HCT116 (cell line): ENCODE measurements around the gene TATDN2. TPM values are rescaled to one million over a fixed set of nuclear protein-coding genes. Genes with fewer than 3 reads are reported as not detected.

ENCODE experiments used
- ATAC-seq: fragments of 200-7000 bp; cut with Tn5 transposase; 2 replicates; pipeline ENCODE4 v1.9.1; 2020; ENCODE audit warnings: mild to moderate bottlenecking, moderate library complexity
- BruUV-seq: library from RNA; stranded (reverse); fragments of 400-500 nt; replicated peaks from 2 replicates; lab custom pipeline; 2021; lab: Mats Ljungman, UMichigan
- CTCF ChIA-PET: fragments of 300-600 bp; sonication (Branson Sonifier 250); formaldehyde crosslinking; loops from one replicate; lab custom pipeline; 2021; ENCODE audit warnings: antibody characterized with exemption; lab: Charles Lee
- POLR2A ChIA-PET: fragments of 300-600, 350-600 bp; sonication (Branson Sonifier 250); formaldehyde crosslinking; loops from one replicate; lab custom pipeline; 2021; ENCODE audit warnings: antibody characterized with exemption; lab: Charles Lee
- RAD21 ChIA-PET, 2 experiments: fragments of 300-600 bp; sonication (Branson Sonifier 250); formaldehyde crosslinking; loops; one replicate each; lab custom pipeline; 2023; ENCODE audit warnings: low total read pairs in 2 of 2; ENCODE audit not compliant: uncharacterized antibody in 2 of 2, unreplicated experiment in 2 of 2, low non-redundant PET in 1 of 2; lab: Charles Lee
- DNase-seq: peaks from one replicate; pipeline ENCODE4 v3.0.0-alpha.2; 2010; ENCODE audit warnings: low read depth, low spot score
- H2AFZ ChIP-seq: fragments of 200-600 bp; shearing (Covaris generic), sonication (generic); 2 replicates; pipeline ENCODE4 v1.6.1; 2017; ENCODE audit warnings: low read depth, mixed run types, mixed read lengths, antibody characterized with exemption, low read length; ENCODE audit not compliant: poor library complexity, severe bottlenecking
- H3K27ac ChIP-seq: 2 replicates; pipeline ENCODE4 v1.5.1; 2012; ENCODE audit warnings: low read depth, low read length
- H3K27me3 ChIP-seq: fragments of 200-600 bp; sonication (generic); 2 replicates; pipeline ENCODE4 v1.6.1; 2016; ENCODE audit warnings: mixed run types, low read length, mixed read lengths; ENCODE audit not compliant: insufficient read depth
- H3K36me3 ChIP-seq, 2 experiments: fragments of 200-500 bp in 1 of 2; fragments of 200-600 bp in 1 of 2; sonication (Bioruptor generic) in 1 of 2; sonication (generic) in 1 of 2; 2 replicates each; pipeline versions ENCODE4 v1.5.1 to v1.6.1; 2014 to 2016; ENCODE audit warnings: low read length in 2 of 2, inconsistent platforms in 1 of 2, mixed read lengths in 1 of 2, mixed run types in 1 of 2; ENCODE audit not compliant: insufficient read depth in 2 of 2, control insufficient read depth in 1 of 2
- H3K4me1 ChIP-seq, 2 experiments: fragments of 200-600 bp in 1 of 2; sonication (generic) in 1 of 2; 2 replicates each; pipeline versions ENCODE4 v1.5.1 to v1.6.1; 2012 to 2017; ENCODE audit warnings: low read length in 2 of 2, inconsistent platforms in 1 of 2, mild to moderate bottlenecking in 1 of 2, mixed read lengths in 1 of 2, mixed run types in 1 of 2, moderate library complexity in 1 of 2; ENCODE audit not compliant: insufficient read depth in 2 of 2, control insufficient read depth in 1 of 2
- H3K4me2 ChIP-seq: fragments of 200-600 bp; sonication (generic); 2 replicates; pipeline ENCODE4 v1.6.1; 2017; ENCODE audit warnings: mixed run types, low read length, mixed read lengths
- H3K4me3 ChIP-seq, 2 experiments: fragments of 200-600 bp in 1 of 2; sonication (generic) in 1 of 2; replicated peaks in 1 of 2; 2 replicates each; pipeline ENCODE4 v1.5.1; 2011 to 2016; ENCODE audit warnings: low read length in 2 of 2, control low read depth in 1 of 2, low read depth in 1 of 2, mild to moderate bottlenecking in 1 of 2, mixed read lengths in 1 of 2, mixed run types in 1 of 2
- H3K79me2 ChIP-seq: fragments of 200-600 bp; sonication (generic); 2 replicates; pipeline ENCODE4 v1.6.1; 2017; ENCODE audit warnings: mild to moderate bottlenecking, mixed run types, low read length, moderate library complexity, mixed read lengths; ENCODE audit not compliant: insufficient read depth
- H3K9ac ChIP-seq: fragments of 200-600 bp; sonication (generic); 2 replicates; pipeline ENCODE4 v1.6.1; 2016; ENCODE audit warnings: low read length, mixed read lengths
- H3K9me2 ChIP-seq: fragments of 200-600 bp; sonication (generic), shearing (Covaris generic); 2 replicates; pipeline ENCODE4 v1.6.1; 2017; ENCODE audit warnings: mixed run types, mild to moderate bottlenecking, moderate library complexity; ENCODE audit not compliant: insufficient read depth
- H3K9me3 ChIP-seq, 2 experiments: fragments of 200-500 bp in 1 of 2; fragments of 200-600 bp in 1 of 2; sonication (Bioruptor generic) in 1 of 2; sonication (generic) in 1 of 2; 2 replicates each; pipeline ENCODE4 v1.6.1; 2014 to 2017; ENCODE audit warnings: low read length in 2 of 2, mixed read lengths in 2 of 2, inconsistent platforms in 1 of 2, low read depth in 1 of 2, mild to moderate bottlenecking in 1 of 2, mixed run types in 1 of 2, moderate library complexity in 1 of 2; ENCODE audit not compliant: control insufficient read depth in 1 of 2, insufficient read depth in 1 of 2
- H4K20me1 ChIP-seq: fragments of 200-600 bp; sonication (generic), shearing (Covaris generic); 2 replicates; pipeline ENCODE4 v1.6.1; 2017; ENCODE audit warnings: mixed run types, mild to moderate bottlenecking, moderate library complexity; ENCODE audit not compliant: insufficient read depth
- EGR1 ChIP-seq: IDR thresholded peaks from 2 replicates; pipeline ENCODE4 v1.6.1; 2012; ENCODE audit warnings: low read depth
- EZH2 ChIP-seq: fragments of 200-600 bp; sonication (generic); IDR thresholded peaks from 2 replicates; pipeline ENCODE4 v1.6.1; 2017; ENCODE audit warnings: antibody characterized with exemption, mixed run types
- EZH2phosphoT487 ChIP-seq: fragments of 200-600 bp; IDR thresholded peaks from 2 replicates; pipeline ENCODE4 v1.6.1; 2018; ENCODE audit warnings: antibody characterized with exemption, borderline replicate concordance
- FOSL1 ChIP-seq: IDR thresholded peaks from 2 replicates; pipeline ENCODE4 v1.6.1; 2012; ENCODE audit warnings: low read depth
- POLR2A ChIP-seq: IDR thresholded peaks from 2 replicates; pipeline ENCODE4 v1.7.0; 2011; ENCODE audit warnings: borderline replicate concordance; ENCODE audit not compliant: insufficient read depth, insufficient read length; ENCODE audit errors: extremely low read depth
- POLR2AphosphoS5 ChIP-seq: IDR thresholded peaks from 2 replicates; pipeline ENCODE4 v1.6.1; 2011; ENCODE audit warnings: mild to moderate bottlenecking, low read depth, low read length, moderate library complexity
- RAD21 ChIP-seq: IDR thresholded peaks from 2 replicates; pipeline ENCODE4 v1.6.1; 2012; ENCODE audit warnings: low read depth, mild to moderate bottlenecking
- SIN3A ChIP-seq: IDR thresholded peaks from 2 replicates; pipeline ENCODE4 v1.6.1; 2012; ENCODE audit warnings: low read depth
- SP1 ChIP-seq: IDR thresholded peaks from 2 replicates; pipeline ENCODE4 v1.6.1; 2012; ENCODE audit warnings: low read depth
- TCF7L2 ChIP-seq: IDR thresholded peaks from 2 replicates; pipeline ENCODE4 v1.7.0; 2011; ENCODE audit warnings: borderline replicate concordance, inconsistent platforms; ENCODE audit not compliant: insufficient read depth, insufficient read length; ENCODE audit errors: extremely low read depth
- intact Hi-C: fragments of 100-400 bp; cut with micrococcal nuclease; formaldehyde crosslinking; loops from 2 replicates; pipeline ENCODE4 v1.10.0; 2022
- total RNA-seq: library from RNA; stranded (reverse); gene quantifications from one replicate; pipeline ENCODE4 v1.2.1, GENCODE V29; 2021; ENCODE audit not compliant: unreplicated experiment
- TF ChIP-seq, protein P1 (sequence below): IDR thresholded peaks from 2 replicates; pipeline ENCODE4 v1.6.1; 2012; ENCODE audit warnings: low read depth
- TF ChIP-seq, protein P2 (sequence below), 3 experiments: fragments of 200-600 bp in 1 of 3; sonication (generic) in 1 of 3; IDR thresholded peaks in 2 of 3; conservative IDR thresholded peaks in 1 of 3; 2 replicates each; pipeline ENCODE4 v1.5.1; 2012 to 2017; ENCODE audit warnings: low read depth in 2 of 3, low read length in 2 of 3, antibody characterized with exemption in 1 of 3, borderline replicate concordance in 1 of 3, control low read depth in 1 of 3, mild to moderate bottlenecking in 1 of 3, mixed read lengths in 1 of 3, mixed run types in 1 of 3, moderate library complexity in 1 of 3; ENCODE audit not compliant: insufficient read depth in 1 of 3

Gene TATDN2
- total RNA-seq, 1 experiment from 2014 or later = 26.8 TPM

DNA sequence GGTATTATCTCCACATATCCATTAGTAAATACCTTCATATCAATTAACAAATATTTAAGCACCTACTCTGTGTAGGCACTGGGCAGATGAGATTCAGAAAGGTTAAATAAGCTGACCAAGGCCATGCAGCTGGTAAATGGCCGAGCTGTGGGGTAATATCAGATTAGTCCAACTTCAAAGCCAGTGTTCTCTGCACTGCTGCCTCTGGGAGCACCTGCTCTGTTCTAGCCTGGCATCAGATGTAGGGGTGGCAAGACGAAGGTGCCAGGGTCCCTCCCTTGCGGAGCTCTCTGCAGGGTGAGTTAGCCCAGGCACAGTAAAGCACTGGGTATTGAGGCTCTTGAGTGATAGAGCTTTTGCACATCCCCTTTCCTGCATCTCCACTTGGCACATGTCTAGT is 5.5 kb downstream of the TATDN2 start (continued):
- no peak for TF ChIP-seq POLR2A
- TF ChIP-seq, all 23 proteins: peak for 0

DNA sequence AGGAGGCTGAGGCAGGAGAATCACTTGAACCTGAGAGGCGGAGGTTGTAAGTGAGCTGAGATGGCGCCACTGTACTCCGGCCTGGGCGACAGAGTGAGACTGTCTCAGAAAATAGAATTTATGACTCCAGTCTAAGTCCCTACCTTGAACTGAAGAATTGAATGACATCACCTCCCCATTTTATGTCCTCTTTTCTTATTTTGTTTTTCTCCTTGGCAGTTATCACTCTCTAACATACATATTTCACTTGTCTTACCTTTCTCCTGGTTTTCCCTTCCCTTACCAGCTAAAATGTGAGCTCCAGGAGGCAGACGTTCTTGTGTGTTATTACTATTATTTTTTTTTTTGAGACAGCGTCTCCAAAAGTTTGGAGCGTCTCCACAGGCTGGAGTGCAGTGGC is 7.6 kb downstream of the TATDN2 start:
- CTCF ChIA-PET = no interaction called here
- no peak overlapping the region for H2AFZ ChIP-seq
- intact Hi-C loops = no loop called here
- ATAC-seq = no peak
- no TSS peak for BruUV-seq
- H4K20me1 ChIP-seq = no peaks in the 10 kb centered on the region
- H3K4me3 ChIP-seq = no peak overlapping the region
- no peaks in the 10 kb centered on the region for H3K9me3 ChIP-seq
- H3K79me2 ChIP-seq = peaks cover 78% of the 10 kb centered on the region
- no peaks in the 10 kb centered on the region; a peak in 1 of 4 replicates for H3K4me1 ChIP-seq
- H3K4me2 ChIP-seq = no peak overlapping the region
- TF ChIP-seq EGR1 (no peak), RAD21 (no peak), EZH2phosphoT487 (no peak), POLR2AphosphoS5 (no peak), EZH2 (no peak), SIN3A (no peak), FOSL1 (no peak), TCF7L2 (no peak), SP1 (no peak), POLR2A (no peak)
- TF ChIP-seq, protein P1, sequence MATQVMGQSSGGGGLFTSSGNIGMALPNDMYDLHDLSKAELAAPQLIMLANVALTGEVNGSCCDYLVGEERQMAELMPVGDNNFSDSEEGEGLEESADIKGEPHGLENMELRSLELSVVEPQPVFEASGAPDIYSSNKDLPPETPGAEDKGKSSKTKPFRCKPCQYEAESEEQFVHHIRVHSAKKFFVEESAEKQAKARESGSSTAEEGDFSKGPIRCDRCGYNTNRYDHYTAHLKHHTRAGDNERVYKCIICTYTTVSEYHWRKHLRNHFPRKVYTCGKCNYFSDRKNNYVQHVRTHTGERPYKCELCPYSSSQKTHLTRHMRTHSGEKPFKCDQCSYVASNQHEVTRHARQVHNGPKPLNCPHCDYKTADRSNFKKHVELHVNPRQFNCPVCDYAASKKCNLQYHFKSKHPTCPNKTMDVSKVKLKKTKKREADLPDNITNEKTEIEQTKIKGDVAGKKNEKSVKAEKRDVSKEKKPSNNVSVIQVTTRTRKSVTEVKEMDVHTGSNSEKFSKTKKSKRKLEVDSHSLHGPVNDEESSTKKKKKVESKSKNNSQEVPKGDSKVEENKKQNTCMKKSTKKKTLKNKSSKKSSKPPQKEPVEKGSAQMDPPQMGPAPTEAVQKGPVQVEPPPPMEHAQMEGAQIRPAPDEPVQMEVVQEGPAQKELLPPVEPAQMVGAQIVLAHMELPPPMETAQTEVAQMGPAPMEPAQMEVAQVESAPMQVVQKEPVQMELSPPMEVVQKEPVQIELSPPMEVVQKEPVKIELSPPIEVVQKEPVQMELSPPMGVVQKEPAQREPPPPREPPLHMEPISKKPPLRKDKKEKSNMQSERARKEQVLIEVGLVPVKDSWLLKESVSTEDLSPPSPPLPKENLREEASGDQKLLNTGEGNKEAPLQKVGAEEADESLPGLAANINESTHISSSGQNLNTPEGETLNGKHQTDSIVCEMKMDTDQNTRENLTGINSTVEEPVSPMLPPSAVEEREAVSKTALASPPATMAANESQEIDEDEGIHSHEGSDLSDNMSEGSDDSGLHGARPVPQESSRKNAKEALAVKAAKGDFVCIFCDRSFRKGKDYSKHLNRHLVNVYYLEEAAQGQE = no peak
- TF ChIP-seq, protein P2, sequence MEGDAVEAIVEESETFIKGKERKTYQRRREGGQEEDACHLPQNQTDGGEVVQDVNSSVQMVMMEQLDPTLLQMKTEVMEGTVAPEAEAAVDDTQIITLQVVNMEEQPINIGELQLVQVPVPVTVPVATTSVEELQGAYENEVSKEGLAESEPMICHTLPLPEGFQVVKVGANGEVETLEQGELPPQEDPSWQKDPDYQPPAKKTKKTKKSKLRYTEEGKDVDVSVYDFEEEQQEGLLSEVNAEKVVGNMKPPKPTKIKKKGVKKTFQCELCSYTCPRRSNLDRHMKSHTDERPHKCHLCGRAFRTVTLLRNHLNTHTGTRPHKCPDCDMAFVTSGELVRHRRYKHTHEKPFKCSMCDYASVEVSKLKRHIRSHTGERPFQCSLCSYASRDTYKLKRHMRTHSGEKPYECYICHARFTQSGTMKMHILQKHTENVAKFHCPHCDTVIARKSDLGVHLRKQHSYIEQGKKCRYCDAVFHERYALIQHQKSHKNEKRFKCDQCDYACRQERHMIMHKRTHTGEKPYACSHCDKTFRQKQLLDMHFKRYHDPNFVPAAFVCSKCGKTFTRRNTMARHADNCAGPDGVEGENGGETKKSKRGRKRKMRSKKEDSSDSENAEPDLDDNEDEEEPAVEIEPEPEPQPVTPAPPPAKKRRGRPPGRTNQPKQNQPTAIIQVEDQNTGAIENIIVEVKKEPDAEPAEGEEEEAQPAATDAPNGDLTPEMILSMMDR (IDR thresholded peaks at IDR 0.05 in 2 of 3, conservative IDR thresholded peaks at IDR 0.05 in 1 of 3; ENCODE audit: borderline replicate concordance in 1 of 3, insufficient read depth in 1 of 3, low read depth in 2 of 3, low read length in 2 of 3) = no peak
- no peak overlapping the region for H3K9ac ChIP-seq
- H3K9me2 ChIP-seq = no peaks in the 10 kb centered on the region
- RAD21 ChIA-PET = no interaction called here
- peaks cover 11 to 41% of the 10 kb centered on the region in 2 experiments; a peak in 3 of 4 replicates for H3K36me3 ChIP-seq
- POLR2A ChIA-PET = no interaction called here
- no peak for DNase-seq
- H3K27ac ChIP-seq = no peak overlapping the region
- H3K27me3 ChIP-seq = no peaks in the 10 kb centered on the region
